HepG2 (cell line): ENCODE results near the gene RAC3. TPM values are rescaled to one million over a fixed set of nuclear protein-coding genes. Genes with fewer than 3 reads are reported as not detected.
A peak's percentile ranks its signal among the peaks of the same experiment; 100 is the strongest.

Source experiments
- ATAC-seq: fragments of 200-7000 bp; cut with Tn5 transposase; 3 replicates; pipeline ENCODE4 v1.9.1; 2020; ENCODE audit warnings: mild to moderate bottlenecking, moderate library complexity
- BruUV-seq: library from RNA; stranded (reverse); fragments of 400-500 nt; replicated peaks from 2 replicates; lab custom pipeline; 2021; lab: Mats Ljungman, UMichigan
- CTCF ChIA-PET: fragments of 300-600 bp; formaldehyde crosslinking; extraction: SDS; loops from one replicate; lab custom pipeline; 2021; ENCODE audit warnings: low total read pairs, inconsistent platforms, low intra/inter-chr PET ratio; lab: Yijun Ruan, JAX
- POLR2A ChIA-PET: fragments of 350-600 bp; sonication (Branson Sonifier 250); formaldehyde crosslinking; loops from one replicate; lab custom pipeline; 2020; ENCODE audit warnings: antibody characterized with exemption, inconsistent platforms; lab: Yijun Ruan, JAX
- DNase-seq: peaks from one replicate; pipeline ENCODE4 v3.0.0-alpha.2; 2015; ENCODE audit warnings: low spot score
- FAIRE-seq: peaks from 3 replicates; lab custom pipeline; 2011; peaks lifted over from hg19 to GRCh38; lab: Jason Lieb, UNC
- H2AFZ ChIP-seq: one replicate; pipeline ENCODE4 v1.6.1; 2011; ENCODE audit warnings: low read length, inconsistent platforms
- H3K27ac ChIP-seq: fragments of 300-600 bp; 3 replicates; pipeline ENCODE4 v1.8.0; 2011; ENCODE audit warnings: mixed run types, mild to moderate bottlenecking, mixed read lengths, low read length, inconsistent platforms; ENCODE audit not compliant: insufficient read depth; ENCODE audit errors: extremely low read length
- H3K27me3 ChIP-seq, 2 experiments: fragments of 200-600 bp in 1 of 2; 2 replicates in 1 of 2; 3 replicates in 1 of 2; pipeline versions ENCODE4 v1.6.0 to v1.8.0; 2011; ENCODE audit warnings: low read length in 2 of 2, mild to moderate bottlenecking in 2 of 2, moderate library complexity in 2 of 2, inconsistent platforms in 1 of 2; ENCODE audit not compliant: insufficient read depth in 2 of 2, control insufficient read depth in 1 of 2
- H3K36me3 ChIP-seq, 2 experiments: fragments of 200-600 bp in 1 of 2; replicated peaks in 1 of 2; 2 replicates in 1 of 2; 3 replicates in 1 of 2; pipeline versions ENCODE4 v1.5.1 to v1.8.0; 2011; ENCODE audit warnings: low read length in 2 of 2, inconsistent platforms in 1 of 2; ENCODE audit not compliant: insufficient read depth in 2 of 2, control insufficient read depth in 1 of 2
- H3K4me1 ChIP-seq: 2 replicates; pipeline ENCODE4 v1.5.1; 2012; ENCODE audit warnings: low read length, inconsistent platforms; ENCODE audit not compliant: insufficient read depth
- H3K4me2 ChIP-seq: 2 replicates; pipeline ENCODE4 v1.6.0; 2011; ENCODE audit warnings: low read depth, low read length, inconsistent platforms
- H3K4me3 ChIP-seq, 3 experiments: fragments of 200-600 bp in 1 of 3; sonication (generic), shearing (Covaris generic) in 1 of 3; replicated peaks in 1 of 3; 2 replicates each; pipeline ENCODE4 v1.5.1; 2011 to 2016; ENCODE audit warnings: low read length in 3 of 3, inconsistent platforms in 2 of 3, low read depth in 2 of 3, mild to moderate bottlenecking in 2 of 3, control low read depth in 1 of 3, mixed read lengths in 1 of 3; ENCODE audit not compliant: insufficient read depth in 1 of 3
- H3K79me2 ChIP-seq: one replicate; pipeline ENCODE4 v1.6.1; 2011; ENCODE audit warnings: low read length, inconsistent platforms; ENCODE audit not compliant: insufficient read depth
- H3K9ac ChIP-seq: 2 replicates; pipeline ENCODE4 v1.6.0; 2011; ENCODE audit warnings: mild to moderate bottlenecking, low read depth, low read length, inconsistent platforms; ENCODE audit not compliant: insufficient read depth
- H3K9me3 ChIP-seq: 2 replicates; pipeline ENCODE4 v1.5.1; 2012; ENCODE audit warnings: mild to moderate bottlenecking, low read length
- H4K20me1 ChIP-seq: 2 replicates; pipeline ENCODE4 v1.6.0; 2011; ENCODE audit warnings: inconsistent platforms, mild to moderate bottlenecking, low read length, moderate library complexity; ENCODE audit not compliant: insufficient read depth
- AGO2 ChIP-seq: fragments of 200-400 bp; formaldehyde crosslinking; optimal IDR thresholded peaks from 2 replicates; pipeline ENCODE3; 2017; ENCODE audit warnings: mild to moderate bottlenecking, low read depth, low read length, moderate library complexity
- AKAP8 ChIP-seq: sonication (generic); formaldehyde crosslinking; IDR thresholded peaks from 2 replicates; pipeline ENCODE4 v1.5.1; 2020; ENCODE audit warnings: mild to moderate bottlenecking, missing genetic modification reagents
- ATM ChIP-seq: fragments of 450-650 bp; IDR thresholded peaks from 2 replicates; pipeline ENCODE4 v1.7.1; 2017; ENCODE audit warnings: mild to moderate bottlenecking, borderline replicate concordance
- CAMTA2 ChIP-seq: sonication (generic); formaldehyde crosslinking; IDR thresholded peaks from 2 replicates; pipeline ENCODE4 v1.4.0; 2020; ENCODE audit warnings: mild to moderate bottlenecking, missing genetic modification reagents, borderline replicate concordance
- CBFB ChIP-seq: sonication (generic); formaldehyde crosslinking; IDR thresholded peaks from 2 replicates; pipeline ENCODE4 v1.4.0; 2020; ENCODE audit warnings: missing genetic modification reagents
- ERF ChIP-seq: IDR thresholded peaks from 2 replicates; pipeline ENCODE4 v1.6.1; 2018; ENCODE audit warnings: missing biosample characterization, missing genetic modification reagents
- KLF12 ChIP-seq: sonication (generic); formaldehyde crosslinking; IDR thresholded peaks from 2 replicates; pipeline ENCODE4 v1.4.0; 2020; ENCODE audit warnings: missing genetic modification reagents, borderline replicate concordance
- MEF2D ChIP-seq: sonication (generic); formaldehyde crosslinking; IDR thresholded peaks from 2 replicates; pipeline ENCODE4 v1.5.1; 2020; ENCODE audit warnings: mild to moderate bottlenecking, missing genetic modification reagents
- MEIS2 ChIP-seq: sonication (generic); formaldehyde crosslinking; IDR thresholded peaks from 2 replicates; pipeline ENCODE4 v1.9.0; 2021; ENCODE audit warnings: mild to moderate bottlenecking, missing genetic modification reagents
- MTERF4 ChIP-seq: sonication (generic); formaldehyde crosslinking; IDR thresholded peaks from 2 replicates; pipeline ENCODE4 v1.8.0; 2023; ENCODE audit warnings: mild to moderate bottlenecking, missing genetic modification reagents
- NCOA1 ChIP-seq: sonication (generic); formaldehyde crosslinking; IDR thresholded peaks from 2 replicates; pipeline ENCODE4 v1.9.0; 2021; ENCODE audit warnings: missing genetic modification reagents
- NFATC3 ChIP-seq: sonication (generic); formaldehyde crosslinking; IDR thresholded peaks from 2 replicates; pipeline ENCODE4 v1.5.1; 2020; ENCODE audit warnings: mild to moderate bottlenecking, missing genetic modification reagents
- PHB2 ChIP-seq: fragments of 450-650 bp; IDR thresholded peaks from 2 replicates; pipeline ENCODE4 v1.6.1; 2018; ENCODE audit not compliant: partially characterized antibody
- POLR2AphosphoS5 ChIP-seq: IDR thresholded peaks from 2 replicates; pipeline ENCODE4 v1.6.1; 2012; ENCODE audit warnings: low read depth, low read length
- RBFOX2 ChIP-seq: fragments of 200-400 bp; formaldehyde crosslinking; IDR thresholded peaks from 2 replicates; pipeline ENCODE4 v1.6.1; 2017; ENCODE audit warnings: low read depth, mild to moderate bottlenecking, low read length
- SIN3A ChIP-seq: IDR thresholded peaks from 2 replicates; pipeline ENCODE4 v1.6.1; 2011; ENCODE audit warnings: low read depth, mild to moderate bottlenecking, control low read depth, low read length, borderline replicate concordance
- SMC3 ChIP-seq: IDR thresholded peaks from 2 replicates; pipeline ENCODE4 v1.6.1; 2011; ENCODE audit warnings: low read length, improper control_type of control experiment
- TBL1XR1 ChIP-seq: fragments of 150-350 bp; IDR thresholded peaks from 2 replicates; pipeline ENCODE4 v1.6.1; 2014; ENCODE audit warnings: borderline replicate concordance, low read length; ENCODE audit not compliant: partially characterized antibody
- TSC22D2 ChIP-seq: sonication (generic); formaldehyde crosslinking; IDR thresholded peaks from 2 replicates; pipeline ENCODE4 v1.5.1; 2020; ENCODE audit warnings: missing genetic modification reagents, mild to moderate bottlenecking, borderline replicate concordance
- ZNF546 ChIP-seq: sonication (generic); formaldehyde crosslinking; conservative IDR thresholded peaks from 2 replicates; pipeline ENCODE4 v1.8.1; 2023; ENCODE audit warnings: mild to moderate bottlenecking, missing genetic modification reagents
- ZNF703 ChIP-seq: sonication (generic); formaldehyde crosslinking; IDR thresholded peaks from 2 replicates; pipeline ENCODE4 v1.5.1; 2020; ENCODE audit warnings: missing genetic modification reagents, mild to moderate bottlenecking, moderate library complexity, borderline replicate concordance
- ZNF83 ChIP-seq: sonication (generic); formaldehyde crosslinking; IDR thresholded peaks from 2 replicates; pipeline ENCODE4 v1.4.0; 2020; ENCODE audit warnings: missing genetic modification reagents, mild to moderate bottlenecking, borderline replicate concordance
- ZNF891 ChIP-seq: sonication (generic); formaldehyde crosslinking; IDR thresholded peaks from 2 replicates; pipeline ENCODE4 v1.5.0; 2020; ENCODE audit warnings: mild to moderate bottlenecking, missing genetic modification reagents
- WGBS: methylation state at CpG from one replicate; pipeline ENCODE4 v1.1.6; 2017; ENCODE audit warnings: low lambda C conversion rate; 5-methylcytosine and 5-hydroxymethylcytosine counted together
- in situ Hi-C: cut with HindIII; loops from 2 replicates; pipeline ENCODE4 v1.10.0; 2017; ENCODE audit warnings: low pct_unique_long_range_greater_than_20kb; ENCODE audit not compliant: extremely low pct_ligation_motif_present
- intact Hi-C: fragments of 100-400 bp; cut with micrococcal nuclease; formaldehyde crosslinking; loops from one replicate; pipeline ENCODE4 v1.10.0; 2022; ENCODE audit not compliant: unreplicated experiment
- polyA plus RNA-seq, 8 experiments: library from polyadenylated mRNA; depleted of rRNA in 3 of 8; stranded (reverse) in 7 of 8; unstranded in 1 of 8; fragments of >200 nt; fragmentation: Illumina TruSeq in 4 of 8; extraction: Trizol in 4 of 8; gene quantifications; 2 replicates each; pipeline versions ENCODE4 v1.2.1 to v1.2.3, GENCODE V29; 2011 to 2016; ENCODE audit warnings: low read depth in 4 of 8, missing spikeins in 1 of 8, mixed read lengths in 1 of 8; ENCODE audit not compliant: insufficient read depth in 1 of 8
- total RNA-seq, 5 experiments: library from RNA; depleted of rRNA; stranded (reverse); fragments of >200 nt; fragmentation: Illumina TruSeq; extraction: Trizol; gene quantifications; 2 replicates each; pipeline ENCODE4 v1.2.3, GENCODE V29; 2016; ENCODE audit warnings: low read depth in 1 of 5

The RAC3 gene
- total and polyA plus RNA-seq, 2 of the 13 experiments (the other 11 are each of a cell fraction or from before 2014, with no cell fraction given): 10.5 to 21.3 TPM

- TF ChIP-seq TBL1XR1 (no peak), ZNF546 (0 out of 2 replicates have a peak, but pooled peaks have one; percentile 10), ERF (CRISPR knock-in tag) (peak; percentile 66; the same call in 1 of the 2 replicates), POLR2AphosphoS5 (no peak; the same call in none of the 2 replicates), SMC3 (peak; percentile 26; the same call in 1 of the 2 replicates), MTERF4 (no peak), CAMTA2 (CRISPR knock-in tag) (no peak), SIN3A (0 out of 2 replicates have a peak, but pooled peaks have one; percentile 17)
These were observed 11.5 kb upstream of the RAC3 start (continued) for GRCh38 chr17:82019690-82020571.

- ATAC-seq: no peak
- H2AFZ ChIP-seq: no peak overlapping the region
- ChIA-PET CTCF (interaction anchor here (1.1 to 6.8 kb wide), 11 partner anchors 20 to 150 kb away, joined by 3 to 181 read pairs (median 5); partner anchors contain the start of gene NOTUM), POLR2A (interaction anchor here (1.0 to 14.1 kb wide), 25 partner anchors 9 to 294 kb away, joined by 3 to 470 read pairs (median 7); partner anchors contain the start of genes ASPSCR1, DCXR, FASN and MAFG)
- peak overlapping the region; percentile 95 for H3K9ac ChIP-seq
- peaks cover 41% of the 10 kb centered on the region for H3K79me2 ChIP-seq
- peaks cover 82% of the 10 kb centered on the region for H3K4me1 ChIP-seq
- H3K4me2 ChIP-seq: peak overlapping the region; percentile 95
- intact Hi-C loops (loop anchor here (1.0 to 5.0 kb wide), 5 partner anchors 20 to 153 kb away; no protein-coding TSS in a partner anchor), in situ Hi-C loops (loop anchor here (5.0 kb wide), 1 partner anchor 63 kb away; no protein-coding TSS in a partner anchor)
- no peaks in the 10 kb centered on the region; a peak in 1 of 5 replicates for H3K27me3 ChIP-seq
- no peaks in the 10 kb centered on the region for H3K9me3 ChIP-seq
- H4K20me1 ChIP-seq: no peaks in the 10 kb centered on the region; the same call in 1 of the 2 replicates
- H3K4me3 ChIP-seq: peak overlapping the region in 2 of 3 experiments; percentile 79 to 90; a peak in 4 of 6 replicates
- peaks cover 4 to 8% of the 10 kb centered on the region in 2 experiments; a peak in 3 of 5 replicates for H3K36me3 ChIP-seq
- peak overlapping the region; percentile 39 for H3K27ac ChIP-seq
- no peak for FAIRE-seq
- no TSS peak for BruUV-seq
- 66% methylated on average over 14 of the region's 14 CpGs for WGBS
- no peak for DNase-seq
- TF ChIP-seq KLF12 (CRISPR knock-in tag) (no peak), ZNF703 (peak; percentile 27; the same call in 1 of the 2 replicates), NFATC3 (CRISPR knock-in tag) (peak; percentile 27; the same call in 1 of the 2 replicates), MEIS2 (CRISPR knock-in tag) (0 out of 2 replicates have a peak, but pooled peaks have one; percentile 56), ZNF891 (CRISPR knock-in tag) (peak; percentile 15; the same call in 1 of the 2 replicates), ZNF83 (CRISPR knock-in tag) (peak; percentile 65; the same call in 1 of the 2 replicates), RBFOX2 (peak; percentile 85), MEF2D (no peak), AGO2 (peak; percentile 82), PHB2 (no peak), ATM (no peak), AKAP8 (CRISPR knock-in tag) (no peak), CBFB (CRISPR knock-in tag) (no peak), TSC22D2 (CRISPR knock-in tag) (0 out of 2 replicates have a peak, but pooled peaks have one; percentile 13), NCOA1 (CRISPR knock-in tag) (peak; percentile 76; the same call in 1 of the 2 replicates)
These were observed 10.8 kb upstream of the RAC3 start for GRCh38 chr17:82020572-82021106.
